Measurements from ENCODE around the gene ITGBL1.

Gene ITGBL1

DNA sequence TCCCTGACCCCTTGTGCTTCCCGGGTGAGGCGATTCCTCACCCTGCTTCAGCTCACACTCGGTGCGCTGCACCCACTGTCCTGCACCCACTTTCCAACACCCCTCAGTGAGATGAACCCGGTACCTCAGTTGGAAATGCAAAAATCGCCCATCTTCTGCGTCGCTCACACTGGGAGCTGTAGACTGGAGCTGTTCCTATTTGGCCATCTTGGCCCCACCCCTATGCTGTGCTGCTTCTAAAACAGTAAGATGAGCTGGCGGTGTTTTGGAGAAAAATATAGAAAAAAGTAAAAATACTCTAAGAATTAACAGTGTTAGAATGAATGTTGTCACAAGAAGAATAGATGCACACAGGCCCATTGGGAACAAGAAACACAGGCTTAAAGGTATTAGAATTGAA is 92.5 kb downstream of the ITGBL1 start:
- no peak for DNase-seq
- peaks cover 8% of the 10 kb centered on the region for H3K27me3 Mint-ChIP-seq
- no peaks in the 10 kb centered on the region for H3K4me1 Mint-ChIP-seq
- no peak overlapping the region for H3K27ac Mint-ChIP-seq
- no peak for ATAC-seq
- H3K4me3 Mint-ChIP-seq = no peak overlapping the region
- H3K9me3 Mint-ChIP-seq = no peaks in the 10 kb centered on the region
- no peaks in the 10 kb centered on the region for H3K36me3 Mint-ChIP-seq (ENCODE audit: low read depth)

DNA sequence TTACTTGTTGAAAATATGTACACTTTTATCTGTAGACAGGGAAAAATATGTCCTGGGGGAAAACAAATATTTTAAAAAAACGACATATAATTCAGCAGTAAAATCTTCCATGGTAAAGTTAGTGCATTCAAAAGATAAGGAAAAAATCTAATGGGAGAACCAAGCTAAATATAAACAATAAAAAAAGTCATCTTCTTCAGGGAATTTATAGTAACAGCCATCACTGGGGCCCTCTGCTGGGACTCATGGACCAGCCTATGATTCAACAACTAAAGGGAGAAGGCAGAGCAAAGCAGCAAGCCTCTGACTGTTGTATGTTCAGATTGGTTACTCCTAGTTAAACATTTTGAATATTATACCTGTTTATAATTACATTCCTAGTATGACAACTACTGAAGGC is 93.0 kb downstream of the ITGBL1 start:
- no peak for DNase-seq
- Mint-ChIP-seq H3K36me3 (ENCODE audit: low read depth) (no peaks in the 10 kb centered on the region), H3K27me3 (peaks cover 8% of the 10 kb centered on the region), H3K4me3 (no peak overlapping the region), H3K27ac (no peak overlapping the region), H3K9me3 (no peaks in the 10 kb centered on the region), H3K4me1 (no peaks in the 10 kb centered on the region)
- no peak for ATAC-seq

DNA sequence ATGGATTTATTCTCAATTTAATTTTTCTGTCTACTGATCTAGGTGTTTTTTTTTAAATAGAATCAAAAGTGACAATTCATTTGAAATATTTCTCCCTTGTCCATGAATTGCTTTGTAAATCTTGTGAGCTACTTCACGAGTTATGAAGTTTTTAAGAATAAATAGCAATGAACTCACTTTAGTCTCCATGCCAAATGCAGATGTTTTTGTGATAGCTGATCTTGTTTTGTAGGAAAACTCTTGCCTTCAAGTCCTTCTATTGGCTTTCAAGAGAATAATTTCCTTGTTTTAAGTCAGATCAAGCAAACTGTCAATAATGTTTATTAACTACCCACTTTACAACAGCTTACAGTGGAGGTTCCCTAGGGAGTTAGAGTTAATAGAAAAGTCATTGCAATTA is 99.8 kb downstream of the ITGBL1 start:
- ATAC-seq = no peak
- Mint-ChIP-seq H3K27ac (no peak overlapping the region), H3K36me3 (ENCODE audit: low read depth) (no peaks in the 10 kb centered on the region), H3K9me3 (no peaks in the 10 kb centered on the region), H3K4me1 (no peaks in the 10 kb centered on the region), H3K27me3 (peaks cover 2% of the 10 kb centered on the region), H3K4me3 (no peak overlapping the region)
- DNase-seq = no peak

DNA sequence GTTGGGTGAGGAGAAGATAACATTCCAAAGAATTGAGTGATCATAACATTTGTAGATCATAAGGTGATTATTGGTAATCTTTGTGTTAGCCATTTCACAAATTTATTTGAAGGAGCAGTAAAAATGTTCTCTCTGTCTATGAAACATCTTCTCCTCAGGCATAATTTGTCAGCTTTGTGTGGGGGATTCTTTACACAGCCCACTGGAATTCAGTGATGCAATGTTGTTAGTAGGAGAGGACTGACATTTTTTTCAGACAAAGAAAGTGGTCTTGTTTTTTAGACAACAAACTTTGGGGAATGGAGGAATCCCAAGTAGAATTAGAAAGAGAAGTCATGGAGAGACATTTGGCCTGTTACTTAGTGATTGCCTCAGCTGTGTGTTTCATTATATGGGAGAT is 100.3 kb downstream of the ITGBL1 start:
- no peak overlapping the region for H3K4me3 Mint-ChIP-seq
- no peaks in the 10 kb centered on the region for H3K9me3 Mint-ChIP-seq
- no peak for ATAC-seq
- peaks cover 5% of the 10 kb centered on the region for H3K27me3 Mint-ChIP-seq
- DNase-seq = no peak
- H3K36me3 Mint-ChIP-seq (ENCODE audit: low read depth) = no peaks in the 10 kb centered on the region
- H3K4me1 Mint-ChIP-seq = no peaks in the 10 kb centered on the region
- no peak overlapping the region for H3K27ac Mint-ChIP-seq

DNA sequence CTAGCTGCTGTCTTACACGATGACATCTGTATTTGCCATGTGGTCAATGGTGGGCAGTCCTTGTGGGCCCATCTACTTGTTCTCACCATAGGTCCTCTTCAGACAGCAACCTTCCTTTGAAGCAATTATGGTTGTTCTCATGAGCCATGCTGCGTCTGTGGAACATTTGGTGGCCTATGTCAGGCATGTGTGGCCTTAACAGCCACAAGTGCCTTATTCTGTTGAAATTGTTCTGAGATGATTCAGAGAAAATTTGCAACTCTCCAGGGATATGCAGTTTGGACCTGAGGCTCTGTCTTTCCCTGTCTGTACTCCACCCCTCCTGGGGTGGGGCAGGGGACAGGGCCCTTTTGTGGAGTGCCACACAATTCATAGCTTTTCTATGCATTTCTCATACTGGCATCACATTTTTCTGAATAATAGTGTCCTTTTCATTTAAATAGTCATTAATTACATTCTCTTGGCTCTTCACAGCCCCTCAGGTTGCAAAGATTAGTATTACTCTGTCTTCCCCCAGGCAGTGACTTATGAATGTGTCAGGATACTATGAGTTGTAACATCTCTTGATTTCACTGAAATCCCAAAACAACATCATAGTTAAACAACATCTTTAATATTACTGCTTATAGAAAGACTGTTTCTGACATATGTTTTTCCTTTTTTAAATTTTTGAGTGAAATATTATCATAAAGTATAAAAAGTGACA is 102.1 kb downstream of the ITGBL1 start:
- H3K4me3 Mint-ChIP-seq = no peak overlapping the region
- ATAC-seq = no peak
- H3K9me3 Mint-ChIP-seq = no peaks in the 10 kb centered on the region
- peaks cover 8% of the 10 kb centered on the region for H3K27me3 Mint-ChIP-seq
- no peak overlapping the region for H3K27ac Mint-ChIP-seq
- no peaks in the 10 kb centered on the region for H3K36me3 Mint-ChIP-seq (ENCODE audit: low read depth)
- no peaks in the 10 kb centered on the region for H3K4me1 Mint-ChIP-seq
- DNase-seq = no peak

DNA sequence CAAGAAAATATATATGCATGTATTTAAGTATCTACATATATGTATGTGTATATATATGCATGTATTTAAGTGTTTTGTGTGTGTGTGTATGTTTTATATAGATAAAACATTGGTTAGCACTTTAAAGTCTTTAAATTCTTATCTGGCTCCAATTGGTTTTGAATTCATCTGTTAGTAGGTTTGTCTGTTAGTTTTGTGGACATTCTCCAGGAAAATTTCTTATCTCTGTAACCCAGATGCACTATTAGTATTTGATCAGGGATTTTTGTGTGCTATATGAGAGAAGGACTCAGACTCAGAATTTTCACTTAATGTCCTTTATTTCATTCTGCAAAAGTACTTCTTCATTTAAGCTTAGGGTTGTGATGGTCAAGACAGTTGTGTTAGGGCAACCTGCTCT is 103.1 kb downstream of the ITGBL1 start:
- H3K27ac Mint-ChIP-seq = no peak overlapping the region
- no peaks in the 10 kb centered on the region for H3K9me3 Mint-ChIP-seq
- no peaks in the 10 kb centered on the region for H3K36me3 Mint-ChIP-seq (ENCODE audit: low read depth)
- H3K4me1 Mint-ChIP-seq = no peaks in the 10 kb centered on the region
- ATAC-seq (no peak), DNase-seq (no peak)
- peaks cover 10% of the 10 kb centered on the region for H3K27me3 Mint-ChIP-seq
- no peak overlapping the region for H3K4me3 Mint-ChIP-seq

DNA sequence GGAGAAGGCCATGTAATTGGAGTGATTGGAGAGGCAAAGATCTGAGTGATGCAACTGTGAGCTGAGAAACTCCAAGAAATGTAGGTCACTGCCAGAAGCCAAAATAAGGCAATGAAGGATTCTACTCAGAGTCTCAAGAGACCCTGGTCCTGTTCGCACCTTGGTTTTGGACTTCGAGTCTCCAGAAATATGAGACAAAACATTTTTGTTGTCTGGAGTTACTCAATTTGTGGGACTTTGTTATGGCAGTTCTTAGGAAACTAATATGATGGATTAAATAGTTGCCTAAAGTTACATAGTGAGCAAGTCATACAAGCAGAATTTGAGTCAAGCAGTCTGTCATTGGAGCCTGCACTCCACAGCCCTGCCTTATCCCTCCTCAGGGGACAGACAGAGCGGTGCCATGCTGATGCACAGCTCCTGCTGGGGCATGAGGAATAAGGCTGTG is 104.2 kb downstream of the ITGBL1 start:
- DNase-seq = no peak
- no peaks in the 10 kb centered on the region for H3K4me1 Mint-ChIP-seq

DNA sequence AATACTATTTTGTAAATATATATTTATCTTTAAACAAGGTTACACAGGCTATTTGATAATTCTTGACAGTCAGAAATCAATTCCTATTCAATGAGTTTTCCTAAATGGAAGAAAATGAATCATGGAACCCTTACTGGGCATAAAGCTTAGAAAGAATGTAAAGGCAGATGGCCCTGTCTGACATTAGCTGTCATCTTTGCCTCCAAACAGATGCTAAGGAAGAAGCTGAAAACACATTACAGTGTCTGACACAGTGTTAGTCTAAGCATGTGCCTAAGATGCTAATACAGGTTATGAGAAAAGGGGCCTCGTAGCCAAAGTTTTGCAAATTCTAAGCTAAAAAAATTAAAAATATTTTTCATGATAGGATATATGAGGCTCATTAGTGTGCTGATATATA is 112.8 kb downstream of the ITGBL1 start:
- Mint-ChIP-seq H3K4me1 (no peaks in the 10 kb centered on the region), H3K27ac (no peak overlapping the region), H3K4me3 (no peak overlapping the region), H3K9me3 (no peaks in the 10 kb centered on the region), H3K27me3 (peaks cover 9% of the 10 kb centered on the region), H3K36me3 (ENCODE audit: low read depth) (no peaks in the 10 kb centered on the region)
- ATAC-seq (no peak), DNase-seq (no peak)

More for the DNA sequence above, 104.2 kb downstream of the ITGBL1 start:
- Mint-ChIP-seq H3K27ac (no peak overlapping the region), H3K36me3 (ENCODE audit: low read depth) (no peaks in the 10 kb centered on the region), H3K9me3 (no peaks in the 10 kb centered on the region), H3K27me3 (peaks cover 19% of the 10 kb centered on the region), H3K4me3 (no peak overlapping the region)
- no peak for ATAC-seq

DNA sequence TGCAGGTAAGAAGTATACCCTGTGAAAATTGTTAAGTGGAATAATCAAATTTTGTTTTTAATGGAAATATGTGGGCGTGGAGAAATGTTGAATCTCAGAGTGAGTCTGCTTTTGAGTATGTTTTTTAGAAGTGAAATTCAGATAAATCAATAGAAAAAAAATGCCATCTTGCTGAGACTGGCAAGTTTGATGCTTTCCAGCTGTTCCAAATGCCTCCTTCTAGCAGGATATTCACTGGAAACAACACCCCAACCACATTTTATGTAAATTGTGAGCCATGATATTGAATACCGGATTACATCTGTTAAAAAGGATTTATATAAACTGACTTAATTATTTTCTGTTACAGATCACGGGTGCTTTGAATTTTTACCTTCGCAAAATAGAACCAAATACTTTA is 115.4 kb downstream of the ITGBL1 start:
- Mint-ChIP-seq H3K9me3 (no peaks in the 10 kb centered on the region), H3K4me3 (no peak overlapping the region), H3K36me3 (ENCODE audit: low read depth) (no peaks in the 10 kb centered on the region), H3K27ac (no peak overlapping the region), H3K27me3 (no peaks in the 10 kb centered on the region), H3K4me1 (no peaks in the 10 kb centered on the region)
- no peak for DNase-seq
- no peak for ATAC-seq

DNA sequence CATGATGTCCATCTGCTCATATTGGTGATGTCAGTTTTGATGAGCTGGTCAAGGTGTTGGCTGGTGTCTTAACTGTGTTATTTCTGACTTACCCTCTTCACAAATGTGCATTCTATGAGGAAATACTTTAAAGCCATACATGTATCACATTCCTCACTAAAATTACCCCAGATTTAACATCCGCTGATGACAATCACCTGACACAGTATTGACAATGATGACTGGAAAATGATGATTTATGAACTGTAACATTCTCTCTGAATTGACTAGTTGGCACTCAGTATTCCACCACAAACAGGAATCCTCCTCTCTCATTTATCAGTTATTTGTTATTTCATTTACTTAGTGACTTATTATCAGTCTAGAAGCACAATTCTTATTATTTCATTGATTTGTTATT is 117.3 kb downstream of the ITGBL1 start:
- Mint-ChIP-seq H3K4me1 (no peaks in the 10 kb centered on the region), H3K36me3 (ENCODE audit: low read depth) (no peaks in the 10 kb centered on the region), H3K9me3 (no peaks in the 10 kb centered on the region), H3K4me3 (no peak overlapping the region), H3K27me3 (no peaks in the 10 kb centered on the region), H3K27ac (no peak overlapping the region)
- DNase-seq (no peak), ATAC-seq (no peak)

DNA sequence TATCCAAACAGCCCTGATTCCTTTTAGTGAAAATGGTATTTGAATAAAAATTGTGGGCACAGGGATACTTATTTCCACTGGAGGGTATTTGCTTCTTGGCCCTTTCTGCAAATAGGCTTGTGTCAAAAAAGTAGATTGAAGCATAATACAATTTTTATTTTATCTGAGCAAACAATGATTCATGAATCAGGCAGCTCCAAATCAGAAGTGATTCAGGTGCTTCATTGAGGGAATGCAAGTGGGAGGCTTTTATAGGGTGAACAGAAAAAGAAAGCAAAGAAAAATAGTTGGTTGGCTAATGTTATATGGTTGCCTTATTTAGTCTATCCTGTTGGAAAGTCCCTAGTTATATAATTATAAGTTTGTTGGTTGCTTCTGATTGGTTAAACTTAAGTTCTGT is 117.9 kb downstream of the ITGBL1 start:
- H3K27ac Mint-ChIP-seq = no peak overlapping the region
- H3K36me3 Mint-ChIP-seq (ENCODE audit: low read depth) = no peaks in the 10 kb centered on the region
- H3K27me3 Mint-ChIP-seq = no peaks in the 10 kb centered on the region
- no peak for DNase-seq
- H3K9me3 Mint-ChIP-seq = no peaks in the 10 kb centered on the region
- no peak overlapping the region for H3K4me3 Mint-ChIP-seq
- no peak for ATAC-seq
- H3K4me1 Mint-ChIP-seq = no peaks in the 10 kb centered on the region

DNA sequence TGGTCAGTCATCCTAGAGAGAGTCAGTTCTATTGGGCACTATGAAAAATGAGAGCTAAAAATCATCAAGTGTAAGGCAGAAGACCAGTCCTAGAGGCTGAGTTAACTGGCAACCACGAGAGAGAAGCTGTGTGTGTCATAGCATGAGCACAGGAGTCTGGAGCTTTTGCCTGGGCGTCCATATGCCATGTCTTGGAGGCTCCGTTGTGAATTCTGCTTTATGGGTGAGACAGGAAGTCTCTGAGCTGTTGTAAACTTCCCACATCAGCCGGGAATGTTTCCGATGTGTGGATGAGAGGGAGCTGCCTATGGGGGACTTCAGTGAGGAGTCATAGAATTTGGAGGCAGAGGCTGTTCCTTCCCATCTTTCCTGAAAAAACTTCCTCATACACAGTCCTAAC is 120.0 kb downstream of the ITGBL1 start:
- Mint-ChIP-seq H3K27me3 (no peaks in the 10 kb centered on the region), H3K9me3 (no peaks in the 10 kb centered on the region), H3K4me1 (no peaks in the 10 kb centered on the region), H3K27ac (no peak overlapping the region), H3K36me3 (ENCODE audit: low read depth) (no peaks in the 10 kb centered on the region), H3K4me3 (no peak overlapping the region)
- ATAC-seq = no peak
- no peak for DNase-seq

DNA sequence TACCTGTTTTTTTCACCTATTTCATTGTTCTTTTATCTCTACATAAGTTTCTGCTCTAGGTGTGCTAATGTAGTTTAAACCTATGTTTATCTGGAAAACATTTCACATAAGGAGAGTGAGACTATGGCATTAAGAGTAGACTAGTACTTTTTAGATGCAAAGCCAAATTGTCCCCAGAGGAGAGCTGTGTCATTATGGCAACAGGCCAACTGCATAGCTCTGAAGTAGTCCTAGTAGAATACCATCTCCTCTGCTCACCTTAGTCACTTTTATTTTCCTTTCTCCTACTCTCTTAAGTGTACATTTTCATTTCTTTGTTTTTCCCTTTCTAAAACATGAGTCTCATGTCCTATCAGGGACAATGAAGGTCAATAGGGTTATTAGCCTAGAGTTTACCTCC is 123.1 kb downstream of the ITGBL1 start:
- ATAC-seq = no peak
- DNase-seq = no peak
- Mint-ChIP-seq H3K36me3 (ENCODE audit: low read depth) (no peaks in the 10 kb centered on the region), H3K4me1 (no peaks in the 10 kb centered on the region), H3K27me3 (no peaks in the 10 kb centered on the region), H3K9me3 (no peaks in the 10 kb centered on the region), H3K27ac (no peak overlapping the region), H3K4me3 (no peak overlapping the region)

DNA sequence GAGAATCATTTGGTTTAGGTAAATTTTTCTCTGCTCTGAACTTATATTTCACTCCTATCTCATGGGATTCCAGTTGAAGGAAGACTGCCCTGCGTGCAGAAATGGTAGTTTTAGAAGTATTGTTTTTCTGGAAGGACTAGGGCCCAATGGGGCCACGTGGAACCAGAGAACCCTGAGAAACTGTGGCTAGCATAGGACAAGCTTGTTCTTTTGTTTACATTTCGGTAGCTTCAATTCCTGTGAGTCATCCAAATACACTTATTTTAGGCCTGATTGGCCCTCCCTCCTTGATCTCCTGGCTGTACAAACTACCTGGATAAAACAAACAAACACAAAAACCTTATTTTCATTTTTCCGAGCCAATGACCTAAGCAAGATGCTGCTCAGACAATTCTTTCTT is 124.0 kb downstream of the ITGBL1 start:
- DNase-seq (no peak), ATAC-seq (no peak)
- no peaks in the 10 kb centered on the region for H3K4me1 Mint-ChIP-seq
- H3K27me3 Mint-ChIP-seq = no peaks in the 10 kb centered on the region
- no peak overlapping the region for H3K4me3 Mint-ChIP-seq
- no peaks in the 10 kb centered on the region for H3K9me3 Mint-ChIP-seq
- no peaks in the 10 kb centered on the region for H3K36me3 Mint-ChIP-seq (ENCODE audit: low read depth)
- H3K27ac Mint-ChIP-seq = no peak overlapping the region

DNA sequence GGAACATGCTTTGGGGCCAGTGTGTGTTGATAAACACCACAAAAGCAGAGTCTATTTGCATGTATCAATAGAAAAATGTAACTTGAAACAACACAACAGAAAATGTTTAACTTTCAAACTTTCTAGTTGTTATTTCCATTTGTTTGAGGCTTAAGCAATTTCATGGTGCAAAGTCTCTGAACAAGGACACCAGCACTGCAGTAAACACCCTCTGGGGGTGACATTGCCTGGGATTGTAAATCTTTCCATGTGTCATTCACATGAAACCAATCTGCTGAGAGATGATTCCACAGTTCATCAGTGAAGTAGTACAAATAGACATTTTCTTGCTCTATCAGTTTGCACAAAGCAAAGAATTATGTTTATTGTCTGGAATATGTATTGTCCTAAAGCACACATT is 124.5 kb downstream of the ITGBL1 start:
- no peaks in the 10 kb centered on the region for H3K36me3 Mint-ChIP-seq (ENCODE audit: low read depth)
- H3K27ac Mint-ChIP-seq = no peak overlapping the region
- DNase-seq (no peak), ATAC-seq (no peak)
- no peaks in the 10 kb centered on the region for H3K27me3 Mint-ChIP-seq
- no peaks in the 10 kb centered on the region for H3K9me3 Mint-ChIP-seq
- no peaks in the 10 kb centered on the region for H3K4me1 Mint-ChIP-seq
- no peak overlapping the region for H3K4me3 Mint-ChIP-seq

DNA sequence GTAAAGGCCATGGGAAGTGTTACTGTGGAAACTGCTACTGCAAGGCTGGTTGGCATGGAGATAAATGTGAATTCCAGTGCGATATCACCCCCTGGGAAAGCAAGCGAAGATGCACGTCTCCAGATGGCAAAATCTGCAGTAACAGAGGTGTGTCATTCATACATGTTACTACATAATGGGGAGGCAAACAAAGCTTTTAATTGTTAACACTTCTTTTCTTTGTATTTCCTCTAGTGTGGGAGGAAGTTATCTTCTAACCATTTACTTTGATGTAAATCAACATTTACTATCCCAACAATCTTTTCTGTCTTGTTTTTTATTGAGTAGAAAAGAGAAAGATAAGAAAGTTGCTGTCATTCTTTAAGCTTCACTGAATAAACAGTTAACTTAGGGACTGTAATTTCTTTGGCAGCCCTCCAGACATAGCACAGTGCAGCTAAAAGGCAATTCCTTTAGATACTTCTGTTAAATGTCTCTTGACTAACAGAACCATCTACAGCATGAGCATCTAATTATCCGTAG is 126.9 kb downstream of the ITGBL1 start:
- ATAC-seq (no peak), DNase-seq (no peak)
- Mint-ChIP-seq H3K27me3 (peaks cover 3% of the 10 kb centered on the region), H3K4me1 (no peaks in the 10 kb centered on the region), H3K27ac (no peak overlapping the region), H3K36me3 (ENCODE audit: low read depth) (no peaks in the 10 kb centered on the region), H3K9me3 (no peaks in the 10 kb centered on the region), H3K4me3 (no peak overlapping the region)

All from activated naive CD8-positive, alpha-beta T cell treated with anti-CD3 and anti-CD28 coated beads, Interleukin-2, amount 50 U/mL, for 24 hours (primary cell).